Measurements from ENCODE around the gene TCP11. TPM values are rescaled to one million over a fixed set of nuclear protein-coding genes. Genes with fewer than 3 reads are reported as not detected.

Gene TCP11
- total RNA-seq, 2 donors from 2014 or later = not detected

- no peak for DNase-seq (ENCODE audit: low spot score)
- Histone ChIP-seq H3K4me1 (peaks cover 0 to 31% of the 10 kb centered on the region in 2 donors), H3K27me3 (no peaks in the 10 kb centered on the region), H3K4me3 (no peak overlapping the region), H3K9me3 (no peaks in the 10 kb centered on the region), H3K27ac (no peak overlapping the region), H3K36me3 (no peaks in the 10 kb centered on the region)
- TF ChIP-seq, protein P1, sequence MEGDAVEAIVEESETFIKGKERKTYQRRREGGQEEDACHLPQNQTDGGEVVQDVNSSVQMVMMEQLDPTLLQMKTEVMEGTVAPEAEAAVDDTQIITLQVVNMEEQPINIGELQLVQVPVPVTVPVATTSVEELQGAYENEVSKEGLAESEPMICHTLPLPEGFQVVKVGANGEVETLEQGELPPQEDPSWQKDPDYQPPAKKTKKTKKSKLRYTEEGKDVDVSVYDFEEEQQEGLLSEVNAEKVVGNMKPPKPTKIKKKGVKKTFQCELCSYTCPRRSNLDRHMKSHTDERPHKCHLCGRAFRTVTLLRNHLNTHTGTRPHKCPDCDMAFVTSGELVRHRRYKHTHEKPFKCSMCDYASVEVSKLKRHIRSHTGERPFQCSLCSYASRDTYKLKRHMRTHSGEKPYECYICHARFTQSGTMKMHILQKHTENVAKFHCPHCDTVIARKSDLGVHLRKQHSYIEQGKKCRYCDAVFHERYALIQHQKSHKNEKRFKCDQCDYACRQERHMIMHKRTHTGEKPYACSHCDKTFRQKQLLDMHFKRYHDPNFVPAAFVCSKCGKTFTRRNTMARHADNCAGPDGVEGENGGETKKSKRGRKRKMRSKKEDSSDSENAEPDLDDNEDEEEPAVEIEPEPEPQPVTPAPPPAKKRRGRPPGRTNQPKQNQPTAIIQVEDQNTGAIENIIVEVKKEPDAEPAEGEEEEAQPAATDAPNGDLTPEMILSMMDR (IDR thresholded peaks at IDR 0.05) = no peak
These were observed 43.6 kb upstream of the TCP11 start for GRCh38 chr6:35184580-35185301.

- Histone ChIP-seq H3K36me3 (no peaks in the 10 kb centered on the region), H3K4me3 (no peak overlapping the region), H3K27ac (no peak overlapping the region), H3K4me1 (peaks cover 0 to 31% of the 10 kb centered on the region in 2 donors), H3K27me3 (no peaks in the 10 kb centered on the region), H3K9me3 (no peaks in the 10 kb centered on the region)
- TF ChIP-seq, protein P1 (IDR thresholded peaks at IDR 0.05) = no peak
- DNase-seq (ENCODE audit: low spot score) = no peak
These were observed 42.8 kb upstream of the TCP11 start for GRCh38 chr6:35183935-35184334.

DNA sequence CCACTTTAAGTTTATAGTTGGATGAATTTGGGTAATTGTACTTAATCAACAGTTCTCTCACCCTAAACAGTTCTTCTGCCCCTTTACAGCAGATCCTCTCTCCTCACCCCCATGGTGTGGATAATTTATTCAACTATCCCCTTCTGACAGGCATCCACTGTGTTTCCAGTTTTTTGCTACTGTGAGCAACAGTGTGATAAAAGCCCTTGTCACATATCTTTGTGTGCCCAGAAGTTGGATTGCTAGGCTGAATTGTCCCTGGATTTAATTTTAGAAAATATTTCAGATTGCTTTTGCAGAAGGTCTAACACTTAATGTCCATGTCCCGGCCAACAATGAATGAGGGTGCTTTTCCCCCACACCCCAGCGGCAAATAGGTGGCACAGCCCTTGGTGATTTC is 42.1 kb upstream of the TCP11 start:
- H3K36me3 ChIP-seq = no peaks in the 10 kb centered on the region
- no peak overlapping the region for H3K27ac ChIP-seq
- no peak overlapping the region for H3K4me3 ChIP-seq
- no peaks in the 10 kb centered on the region for H3K27me3 ChIP-seq
- TF ChIP-seq, protein P1 (IDR thresholded peaks at IDR 0.05) = no peak
- no peaks in the 10 kb centered on the region for H3K9me3 ChIP-seq
- peaks cover 0 to 31% of the 10 kb centered on the region in 2 donors for H3K4me1 ChIP-seq
- DNase-seq (ENCODE audit: low spot score) = no peak

DNA sequence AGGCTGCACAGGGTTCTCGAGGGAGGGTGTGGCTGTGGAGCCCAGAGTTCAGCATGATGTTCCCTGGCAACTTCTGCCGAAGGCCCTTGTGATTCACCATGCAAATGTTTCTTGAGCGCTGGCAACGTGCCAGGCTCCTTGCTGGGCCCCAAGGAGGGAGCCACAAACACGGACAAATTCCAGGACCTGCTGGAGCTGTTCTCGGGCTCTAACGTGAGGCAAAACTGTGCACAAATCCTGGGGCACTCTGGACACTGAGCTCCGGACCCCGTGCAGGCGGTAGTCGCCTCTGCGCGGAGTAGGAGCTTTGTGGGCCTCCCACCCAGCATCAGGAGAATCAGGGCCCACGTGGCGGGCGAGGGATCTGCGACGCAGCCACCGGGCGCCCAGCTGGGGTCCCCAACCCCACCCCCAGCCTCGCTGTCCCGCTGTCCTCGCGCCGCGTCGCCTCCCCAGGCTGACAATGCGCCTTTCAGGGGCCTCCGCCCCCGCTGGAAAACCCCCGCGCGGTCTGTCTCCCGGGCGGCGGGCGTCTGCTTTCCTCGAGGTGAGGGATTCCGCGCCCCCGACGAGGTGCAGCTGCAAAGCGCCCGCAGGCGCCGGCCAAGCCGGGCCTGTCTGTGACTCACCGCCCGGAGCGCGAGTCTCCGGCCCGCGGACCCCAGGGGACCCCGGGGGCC is 40.9 kb upstream of the TCP11 start:
- peaks cover 0 to 31% of the 10 kb centered on the region in 2 donors for H3K4me1 ChIP-seq
- no peak overlapping the region for H3K4me3 ChIP-seq
- H3K9me3 ChIP-seq = no peaks in the 10 kb centered on the region
- TF ChIP-seq, protein P1 (IDR thresholded peaks at IDR 0.05) = no peak
- H3K36me3 ChIP-seq = no peaks in the 10 kb centered on the region
- H3K27ac ChIP-seq = peak overlapping the region in 1 of 2 donors; percentile 16
- peak; percentile 71 for DNase-seq (ENCODE audit: low spot score)
- no peaks in the 10 kb centered on the region for H3K27me3 ChIP-seq

GRCh38 chr6:35181308-35181932 is 40.3 kb upstream of the TCP11 start:
- Histone ChIP-seq H3K36me3 (no peaks in the 10 kb centered on the region), H3K4me3 (no peak overlapping the region), H3K27ac (peak overlapping the region; percentile 16 to 24), H3K27me3 (no peaks in the 10 kb centered on the region), H3K9me3 (no peaks in the 10 kb centered on the region), H3K4me1 (peaks cover 0 to 31% of the 10 kb centered on the region in 2 donors)
- TF ChIP-seq, protein P1 (IDR thresholded peaks at IDR 0.05) = no peak
- no peak for DNase-seq (ENCODE audit: low spot score)

All from right atrium auricular region (tissue), 2 donors.